Measurements from ENCODE around the gene TMEM150B. TPM values are rescaled to one million over a fixed set of nuclear protein-coding genes. Genes with fewer than 3 reads are reported as not detected.

TMEM150B gene
- total RNA-seq, 1 experiment from 2014 or later, result 1.6 TPM

DNA sequence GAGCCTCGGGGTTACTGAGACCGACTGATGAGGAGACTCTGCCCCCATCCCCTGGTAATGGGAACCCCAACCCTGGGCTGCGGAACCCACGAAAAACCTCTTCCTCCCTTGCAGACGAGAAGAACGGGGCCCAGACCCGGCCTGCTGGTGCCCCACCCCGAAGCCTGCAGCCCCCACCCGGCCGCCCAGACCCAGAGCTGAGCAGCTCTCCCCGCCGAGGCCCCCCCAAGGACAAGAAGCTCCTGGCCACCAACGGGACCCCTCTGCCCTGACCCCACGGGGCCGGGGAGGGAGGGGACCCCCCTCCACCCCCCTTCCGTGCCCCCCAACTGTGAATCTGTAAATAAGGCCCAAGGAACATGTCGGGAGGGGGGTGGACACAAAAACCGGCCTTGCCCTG is 13.3 kb downstream of the TMEM150B start:
- Histone ChIP-seq H3K9me3 (no peaks in the 10 kb centered on the region), H3K4me1 (no peaks in the 10 kb centered on the region), H3K27me3 (replicated peaks; ENCODE audit: control insufficient read depth, insufficient read depth, low read length) (no peaks in the 10 kb centered on the region), H3K4me3 (ENCODE audit: low read depth, low read length) (no peak overlapping the region), H3K36me3 (ENCODE audit: control insufficient read depth, insufficient read depth, low read length) (no peaks in the 10 kb centered on the region; the same call in 1 of the 2 replicates)
- ChIA-PET CTCF (interaction anchor here (1.3 kb wide), 1 partner anchor 27 kb away, joined by 3 read pairs; the partner anchor contains the start of gene KMT5C), POLR2A (no interaction called here)
- Mint-ChIP-seq H3K4me1 (ENCODE audit: low read depth, unreplicated experiment) (peaks cover 6% of the 10 kb centered on the region), H3K9me3 (ENCODE audit: unreplicated experiment) (no peaks in the 10 kb centered on the region), H3K36me3 (ENCODE audit: insufficient read depth, unreplicated experiment) (peaks cover 16% of the 10 kb centered on the region), H3K27ac (ENCODE audit: unreplicated experiment) (no peak overlapping the region), H3K4me3 (ENCODE audit: unreplicated experiment) (no peak overlapping the region), H3K27me3 (ENCODE audit: insufficient read depth, unreplicated experiment) (no peaks in the 10 kb centered on the region)
- intact Hi-C loops (cut with micrococcal nuclease; ENCODE audit: unreplicated experiment), result no loop called here
- BruUV-seq (replicated peaks), result no TSS peak
- no peak for DNase-seq
- TF ChIP-seq, protein P1, sequence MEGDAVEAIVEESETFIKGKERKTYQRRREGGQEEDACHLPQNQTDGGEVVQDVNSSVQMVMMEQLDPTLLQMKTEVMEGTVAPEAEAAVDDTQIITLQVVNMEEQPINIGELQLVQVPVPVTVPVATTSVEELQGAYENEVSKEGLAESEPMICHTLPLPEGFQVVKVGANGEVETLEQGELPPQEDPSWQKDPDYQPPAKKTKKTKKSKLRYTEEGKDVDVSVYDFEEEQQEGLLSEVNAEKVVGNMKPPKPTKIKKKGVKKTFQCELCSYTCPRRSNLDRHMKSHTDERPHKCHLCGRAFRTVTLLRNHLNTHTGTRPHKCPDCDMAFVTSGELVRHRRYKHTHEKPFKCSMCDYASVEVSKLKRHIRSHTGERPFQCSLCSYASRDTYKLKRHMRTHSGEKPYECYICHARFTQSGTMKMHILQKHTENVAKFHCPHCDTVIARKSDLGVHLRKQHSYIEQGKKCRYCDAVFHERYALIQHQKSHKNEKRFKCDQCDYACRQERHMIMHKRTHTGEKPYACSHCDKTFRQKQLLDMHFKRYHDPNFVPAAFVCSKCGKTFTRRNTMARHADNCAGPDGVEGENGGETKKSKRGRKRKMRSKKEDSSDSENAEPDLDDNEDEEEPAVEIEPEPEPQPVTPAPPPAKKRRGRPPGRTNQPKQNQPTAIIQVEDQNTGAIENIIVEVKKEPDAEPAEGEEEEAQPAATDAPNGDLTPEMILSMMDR (IDR thresholded peaks at IDR 0.05; ENCODE audit: insufficient read depth in 1 of 2, low read depth in 1 of 2, low read length in 1 of 2, severe bottlenecking in 1 of 2, unreplicated experiment in 1 of 2), result no peak

DNA sequence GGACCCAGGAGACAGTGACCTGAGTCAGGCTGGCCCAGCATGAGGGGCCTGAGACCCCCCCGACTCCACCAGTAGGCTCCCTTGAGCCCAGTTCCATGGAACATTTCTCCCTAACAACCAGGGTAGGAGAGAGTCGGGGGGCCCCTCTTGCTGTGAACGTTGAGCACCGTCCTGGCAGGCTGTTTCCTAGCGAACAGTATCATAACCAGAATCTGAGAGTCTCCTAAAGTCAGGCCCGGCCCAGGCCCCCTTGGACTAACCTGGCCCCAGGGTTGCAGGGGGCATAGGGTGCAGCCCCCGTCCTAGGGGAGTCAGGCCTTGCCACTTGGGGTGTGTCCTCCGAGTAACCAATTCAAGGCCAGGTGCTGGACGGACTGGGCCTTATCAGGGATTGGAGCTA is 13.7 kb downstream of the TMEM150B start:
- POLR2A ChIA-PET, result no interaction called here
- intact Hi-C loops (cut with micrococcal nuclease; ENCODE audit: unreplicated experiment), result no loop called here
- Mint-ChIP-seq H3K27me3 (ENCODE audit: insufficient read depth, unreplicated experiment) (no peaks in the 10 kb centered on the region), H3K27ac (ENCODE audit: unreplicated experiment) (no peak overlapping the region), H3K4me3 (ENCODE audit: unreplicated experiment) (no peak overlapping the region), H3K36me3 (ENCODE audit: insufficient read depth, unreplicated experiment) (peaks cover 20% of the 10 kb centered on the region), H3K4me1 (ENCODE audit: low read depth, unreplicated experiment) (peaks cover 6% of the 10 kb centered on the region), H3K9me3 (ENCODE audit: unreplicated experiment) (no peaks in the 10 kb centered on the region)
- Histone ChIP-seq H3K4me1 (no peaks in the 10 kb centered on the region), H3K36me3 (ENCODE audit: control insufficient read depth, insufficient read depth, low read length) (peaks cover under 1% of the 10 kb centered on the region), H3K9me3 (no peaks in the 10 kb centered on the region), H3K4me3 (ENCODE audit: low read depth, low read length) (no peak overlapping the region), H3K27me3 (replicated peaks; ENCODE audit: control insufficient read depth, insufficient read depth, low read length) (no peaks in the 10 kb centered on the region)
- BruUV-seq (replicated peaks), result no TSS peak
- CTCF ChIA-PET, result interaction anchor here (1.3 kb wide), 1 partner anchor 28 kb away, joined by 3 read pairs; the partner anchor contains the start of gene KMT5C
- no peak for DNase-seq
- TF ChIP-seq, protein P1 (IDR thresholded peaks at IDR 0.05; ENCODE audit: insufficient read depth in 1 of 2, low read depth in 1 of 2, low read length in 1 of 2, severe bottlenecking in 1 of 2, unreplicated experiment in 1 of 2), result no peak

DNA sequence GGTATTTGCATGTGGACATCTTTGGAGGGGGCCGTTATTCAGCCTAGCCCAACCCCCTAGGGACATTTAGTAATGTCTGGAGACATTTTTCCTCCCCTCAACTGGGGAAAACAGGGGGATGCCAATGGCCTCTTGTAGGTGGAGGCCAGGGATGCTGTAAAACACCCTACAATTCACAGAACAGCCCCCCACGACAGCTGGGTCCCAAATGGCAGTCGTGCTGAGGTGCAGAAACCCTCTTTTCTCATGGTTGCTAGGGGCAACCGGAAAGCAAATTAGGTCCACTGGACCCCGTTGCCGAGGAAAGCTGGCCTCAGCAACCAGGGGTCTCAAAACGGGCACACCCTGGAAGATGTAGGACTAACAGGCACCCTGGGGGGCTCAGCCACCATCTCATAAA is 14.6 kb downstream of the TMEM150B start:
- CTCF ChIA-PET, result no interaction called here
- H3K4me1 ChIP-seq, result no peaks in the 10 kb centered on the region
- H3K27me3 Mint-ChIP-seq (ENCODE audit: insufficient read depth, unreplicated experiment), result no peaks in the 10 kb centered on the region
- H3K27ac Mint-ChIP-seq (ENCODE audit: unreplicated experiment), result no peak overlapping the region
- H3K4me1 Mint-ChIP-seq (ENCODE audit: low read depth, unreplicated experiment), result peaks cover 6% of the 10 kb centered on the region
- no peak overlapping the region for H3K4me3 ChIP-seq (ENCODE audit: low read depth, low read length)
- POLR2A ChIA-PET, result no interaction called here
- TF ChIP-seq, protein P1 (IDR thresholded peaks at IDR 0.05; ENCODE audit: insufficient read depth in 1 of 2, low read depth in 1 of 2, low read length in 1 of 2, severe bottlenecking in 1 of 2, unreplicated experiment in 1 of 2), result no peak
- H3K4me3 Mint-ChIP-seq (ENCODE audit: unreplicated experiment), result no peak overlapping the region
- DNase-seq, result no peak
- H3K9me3 ChIP-seq, result no peaks in the 10 kb centered on the region
- H3K27me3 ChIP-seq (replicated peaks; ENCODE audit: control insufficient read depth, insufficient read depth, low read length), result no peaks in the 10 kb centered on the region
- H3K36me3 Mint-ChIP-seq (ENCODE audit: insufficient read depth, unreplicated experiment), result peaks cover 24% of the 10 kb centered on the region
- intact Hi-C loops (cut with micrococcal nuclease; ENCODE audit: unreplicated experiment), result no loop called here
- H3K9me3 Mint-ChIP-seq (ENCODE audit: unreplicated experiment), result no peaks in the 10 kb centered on the region
- peaks cover 1% of the 10 kb centered on the region for H3K36me3 ChIP-seq (ENCODE audit: control insufficient read depth, insufficient read depth, low read length)
- no TSS peak for BruUV-seq (replicated peaks)
